Astrocyte of the spinal cord (primary cell): ENCODE measurements around the gene RANBP6.
"Not testable (repeated sequence)": the region's sequence is repeated elsewhere in the genome, so short reads cannot be mapped to it uniquely, and the experiment has no call there.

Experiments
- DNase-seq: peaks from one replicate; pipeline ENCODE4 v3.0.0; 2011; ENCODE audit warnings: low read depth, low spot score
- H3K4me3 ChIP-seq: 2 replicates; pipeline ENCODE4 v1.5.1; 2011; ENCODE audit warnings: low read depth, mild to moderate bottlenecking, low read length, moderate library complexity
- CTCF ChIP-seq: IDR thresholded peaks from 2 replicates; pipeline ENCODE4 v1.5.1; 2012; ENCODE audit warnings: low read depth, mild to moderate bottlenecking, low read length, inconsistent platforms
- in situ Hi-C: cut with HindIII; loops from 2 replicates; pipeline ENCODE4 v1.10.0; 2017; ENCODE audit warnings: low sequenced_read_pairs

Gene RANBP6

GRCh38 chr9:6034954-6035353 lies 19.5 kb upstream of the RANBP6 start:
- no peak for TF ChIP-seq CTCF
- H3K4me3 ChIP-seq = no peak overlapping the region
- in situ Hi-C loops = no loop called here
- no peak for DNase-seq

- no peak for DNase-seq
Observed at GRCh38 chr9:6029604-6030274, 14.3 kb upstream of the RANBP6 start.

GRCh38 chr9:6024035-6024554 lies 8.7 kb upstream of the RANBP6 start:
- H3K4me3 ChIP-seq = no peak overlapping the region
- TF ChIP-seq CTCF = peak; percentile 62
- no peak for DNase-seq
- in situ Hi-C loops = no loop called here

More at GRCh38 chr9:6029604-6030274, 14.3 kb upstream of the RANBP6 start:
- in situ Hi-C loops = no loop called here
- TF ChIP-seq CTCF = no peak
- no peak overlapping the region for H3K4me3 ChIP-seq

GRCh38 chr9:6016975-6017374 lies 1.6 kb upstream of the RANBP6 start:
- H3K4me3 ChIP-seq, DNase-seq, in situ Hi-C loops: not testable (repeated sequence)

- in situ Hi-C loops = no loop called here
- peak; percentile 69 for DNase-seq
- no peak for TF ChIP-seq CTCF
- H3K4me3 ChIP-seq = peak overlapping the region; percentile 77
Observed at GRCh38 chr9:6014670-6015270, 654 bp downstream of the RANBP6 start.

- in situ Hi-C loops = no loop called here
- peak; percentile 99 for DNase-seq
- TF ChIP-seq CTCF = no peak
- peak overlapping the region; percentile 70 for H3K4me3 ChIP-seq
Observed at GRCh38 chr9:6008169-6008979, 7.0 kb downstream of the RANBP6 start.
